ENCODE data around the gene TRUB2.
A peak's percentile ranks its signal among the peaks of the same experiment; 100 is the strongest.

TRUB2 gene, protein sequence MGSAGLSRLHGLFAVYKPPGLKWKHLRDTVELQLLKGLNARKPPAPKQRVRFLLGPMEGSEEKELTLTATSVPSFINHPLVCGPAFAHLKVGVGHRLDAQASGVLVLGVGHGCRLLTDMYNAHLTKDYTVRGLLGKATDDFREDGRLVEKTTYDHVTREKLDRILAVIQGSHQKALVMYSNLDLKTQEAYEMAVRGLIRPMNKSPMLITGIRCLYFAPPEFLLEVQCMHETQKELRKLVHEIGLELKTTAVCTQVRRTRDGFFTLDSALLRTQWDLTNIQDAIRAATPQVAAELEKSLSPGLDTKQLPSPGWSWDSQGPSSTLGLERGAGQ

GRCh38 chr9:128322404-128323211, at the start of gene TRUB2, which contains the start of gene COQ4:
TSS of gene TRUB2 (minus strand) at chr9:128322447. CDS start at chr9:128322408, 39 bp downstream.
TSS of gene COQ4 (plus strand) at chr9:128322839. CDS start at chr9:128322859, 20 bp downstream.
- peak; percentile 85 to 94 (median 87) for DNase-seq (ENCODE audit: low read depth in 3 of 3)

DNA sequence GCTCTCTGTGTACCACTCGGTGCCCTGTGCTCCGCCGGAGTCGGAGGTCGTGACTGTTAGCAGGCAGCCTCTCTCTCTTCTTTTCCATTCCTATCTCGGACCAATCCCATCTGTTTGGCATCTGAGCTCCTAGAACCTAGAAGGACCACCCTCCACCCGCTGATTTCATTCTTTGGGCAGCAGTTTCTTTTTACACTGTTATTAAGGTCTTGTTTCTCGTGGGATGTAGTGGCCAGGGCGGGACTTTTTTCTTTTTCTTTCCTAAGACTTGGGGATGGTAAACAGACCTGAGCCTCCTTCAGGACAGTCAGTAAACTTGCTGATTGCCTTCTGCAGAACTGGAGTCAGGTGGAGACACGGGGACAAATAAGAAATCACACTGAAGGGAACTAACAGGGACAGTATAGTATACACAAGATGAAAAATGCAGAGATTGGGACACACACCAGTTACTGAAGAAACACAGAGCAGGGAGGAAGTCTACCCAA, 49.4 kb upstream of the TRUB2 start:
- no peak for DNase-seq (ENCODE audit: low read depth in 3 of 3)

DNA sequence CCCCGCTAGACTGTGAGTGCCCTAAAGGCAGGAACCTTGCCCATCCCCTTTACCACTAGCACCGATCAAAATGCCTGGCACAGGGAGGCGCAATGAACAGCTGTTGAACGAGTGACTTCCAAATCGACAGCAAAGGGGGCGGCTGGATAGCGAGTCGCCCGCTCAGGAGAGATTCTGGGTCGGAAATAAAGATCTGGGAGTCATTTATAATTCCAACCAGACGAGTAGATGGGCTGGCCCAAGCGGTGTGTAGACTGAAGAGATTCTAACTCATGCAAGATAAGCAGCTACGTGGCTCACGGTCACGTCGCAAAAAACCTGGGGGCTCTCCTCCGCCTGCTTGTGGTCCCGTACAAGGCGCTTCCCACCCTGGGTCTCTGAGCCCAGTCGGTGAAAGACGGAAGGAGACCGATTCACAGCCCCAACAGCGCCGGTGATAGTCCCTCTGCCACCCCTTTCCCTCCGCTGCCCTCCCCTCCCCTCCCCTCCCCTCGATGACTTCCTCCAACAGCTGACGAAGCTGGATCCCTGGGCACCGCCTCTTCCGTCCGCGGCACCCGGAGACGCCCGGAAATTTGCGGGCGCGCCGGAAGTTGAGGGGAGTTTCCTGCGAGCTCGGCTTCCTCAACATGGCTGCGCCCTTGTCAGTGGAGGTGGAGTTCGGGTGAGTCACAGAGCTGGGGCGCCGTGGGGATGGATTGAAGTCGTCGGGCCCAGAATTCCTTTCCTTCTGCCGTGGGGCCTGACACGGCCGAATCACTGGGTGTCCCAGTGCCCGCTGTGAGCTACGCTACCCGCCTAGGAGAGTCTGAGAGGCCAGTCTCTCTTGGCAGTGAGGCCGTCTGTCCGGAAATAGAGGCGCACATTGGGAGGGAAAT, 48.7 kb upstream of the TRUB2 start, which contains the start of gene URM1:
Gene URM1, plus strand, starts transcription at position 623 of the 878 bp plus-strand sequence. Its CDS starts 7 bp downstream, at position 630.
- DNase-seq (ENCODE audit: low read depth in 3 of 3) = peak; percentile 89 to 93 (median 91)

- DNase-seq (ENCODE audit: low read depth in 3 of 3) = no peak
Observed at GRCh38 chr9:128370367-128370751, 48.1 kb upstream of the TRUB2 start.

- DNase-seq (ENCODE audit: low read depth in 3 of 3) = no peak
Observed at GRCh38 chr9:128369024-128369706, 46.9 kb upstream of the TRUB2 start.

GRCh38 chr9:128365525-128365924, 43.3 kb upstream of the TRUB2 start:
- DNase-seq (ENCODE audit: low read depth in 3 of 3) = no peak

DNA sequence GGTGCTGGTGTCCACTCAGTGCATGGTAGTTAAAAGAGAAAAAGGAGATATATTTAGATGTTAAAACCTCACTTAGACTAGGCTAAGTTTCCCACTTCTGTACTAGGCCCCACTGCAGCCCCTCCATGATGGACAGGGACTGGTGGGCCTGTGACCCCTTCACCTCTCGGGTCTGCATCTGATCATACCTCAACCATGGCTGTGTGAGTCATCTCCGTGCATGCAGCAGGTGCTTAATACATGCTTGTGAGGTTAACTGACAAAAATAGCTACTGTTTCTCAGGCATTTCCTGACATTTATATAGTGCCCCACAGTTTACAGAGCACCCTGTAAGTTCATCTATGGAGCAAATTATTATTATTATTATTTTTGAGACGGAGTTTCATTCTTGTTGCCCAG, 40.5 kb upstream of the TRUB2 start:
- DNase-seq (ENCODE audit: low read depth in 3 of 3) = no peak

GRCh38 chr9:128361986-128362646, 39.9 kb upstream of the TRUB2 start:
- peak; percentile 52 to 67 (median 55) for DNase-seq (ENCODE audit: low read depth in 3 of 3)

- no peak for DNase-seq (ENCODE audit: low read depth in 3 of 3)
Observed at GRCh38 chr9:128361296-128361985, 39.2 kb upstream of the TRUB2 start.

- no peak for DNase-seq (ENCODE audit: low read depth in 3 of 3)
Observed at GRCh38 chr9:128360826-128361225, 38.6 kb upstream of the TRUB2 start.

DNA sequence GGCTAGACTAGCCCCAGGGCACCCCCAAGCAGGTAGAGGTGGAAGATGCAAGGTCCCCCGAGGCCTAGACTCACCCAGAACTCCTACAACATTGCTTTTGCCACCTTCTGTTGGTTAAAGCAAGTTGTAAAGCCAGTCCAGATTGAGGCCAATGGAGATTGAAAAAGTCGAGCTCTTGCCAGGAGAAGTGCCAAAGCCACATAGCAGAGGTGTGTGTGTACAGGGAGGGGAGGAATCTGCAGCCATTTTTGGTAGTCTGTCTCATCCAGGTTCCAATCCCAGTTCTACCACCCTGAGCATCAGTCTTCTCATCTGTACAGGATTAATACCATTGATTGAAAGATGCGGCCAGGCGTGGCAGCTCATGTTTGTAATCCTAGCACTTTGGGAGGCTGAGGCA, 36.6 kb upstream of the TRUB2 start:
- no peak for DNase-seq (ENCODE audit: low read depth in 3 of 3)

GRCh38 chr9:128358090-128358489, 35.8 kb upstream of the TRUB2 start:
- no peak for DNase-seq (ENCODE audit: low read depth in 3 of 3)

DNA sequence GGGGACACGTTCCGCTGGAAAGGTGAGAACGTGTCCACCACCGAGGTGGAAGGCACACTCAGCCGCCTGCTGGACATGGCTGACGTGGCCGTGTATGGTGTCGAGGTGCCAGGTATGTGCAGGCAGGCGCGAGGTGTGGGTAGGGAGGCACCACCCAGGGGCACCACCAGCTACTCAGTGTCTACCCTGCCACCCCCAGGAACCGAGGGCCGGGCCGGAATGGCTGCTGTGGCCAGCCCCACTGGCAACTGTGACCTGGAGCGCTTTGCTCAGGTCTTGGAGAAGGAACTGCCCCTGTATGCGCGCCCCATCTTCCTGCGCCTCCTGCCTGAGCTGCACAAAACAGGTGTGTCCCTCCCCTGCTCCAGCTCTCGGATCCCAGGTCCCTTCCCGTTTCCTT, 33.2 kb upstream of the TRUB2 start:
- DNase-seq (ENCODE audit: low read depth in 3 of 3) = no peak

GRCh38 chr9:128349772-128350171, 27.5 kb upstream of the TRUB2 start:
- DNase-seq (ENCODE audit: low read depth in 3 of 3) = no peak

DNA sequence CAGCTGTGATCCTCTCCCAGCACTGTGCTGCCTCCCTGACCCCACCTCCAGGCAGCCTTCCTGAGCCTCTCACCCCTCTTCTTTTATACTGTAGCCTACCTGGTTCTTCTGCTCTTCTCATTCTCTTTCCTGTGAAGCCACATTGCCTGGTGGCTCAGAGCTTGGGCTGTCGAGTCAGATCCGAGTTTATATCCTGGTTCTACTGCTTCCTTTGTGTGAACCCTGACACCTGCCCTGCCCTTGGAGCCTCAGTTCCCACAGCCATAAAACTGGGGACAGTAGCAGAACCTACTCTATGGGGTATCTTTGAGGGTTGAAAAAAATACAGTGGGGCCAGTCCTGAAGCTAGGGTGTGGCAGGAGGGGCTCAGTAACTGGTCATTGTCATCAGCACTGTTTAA, 26.9 kb upstream of the TRUB2 start:
- DNase-seq (ENCODE audit: low read depth in 3 of 3) = no peak

DNA sequence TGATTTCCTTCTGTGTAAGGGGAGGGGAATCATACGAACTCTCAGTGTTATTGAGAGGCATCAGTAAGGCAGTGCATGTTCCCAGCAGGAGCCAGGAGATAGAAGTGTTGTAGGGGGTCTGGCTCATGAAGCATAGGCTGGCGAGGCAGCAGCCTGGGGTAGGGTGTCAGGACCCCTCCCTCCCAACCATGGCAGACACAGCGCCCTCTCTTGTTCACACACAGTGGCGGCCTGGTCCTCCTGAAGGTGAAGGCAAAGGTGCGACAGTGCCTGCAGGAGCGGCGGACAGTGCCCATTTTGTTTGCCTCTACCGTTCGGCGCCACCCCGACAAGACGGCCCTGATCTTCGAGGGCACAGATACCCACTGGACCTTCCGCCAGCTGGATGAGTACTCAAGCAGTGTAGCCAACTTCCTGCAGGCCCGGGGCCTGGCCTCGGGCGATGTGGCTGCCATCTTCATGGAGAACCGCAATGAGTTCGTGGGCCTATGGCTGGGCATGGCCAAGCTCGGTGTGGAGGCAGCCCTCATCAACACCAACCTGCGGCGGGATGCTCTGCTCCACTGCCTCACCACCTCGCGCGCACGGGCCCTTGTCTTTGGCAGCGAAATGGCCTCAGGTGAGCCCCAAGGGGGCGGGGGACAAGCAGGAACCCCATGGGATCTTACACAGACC, 22.8 kb upstream of the TRUB2 start:
- no peak for DNase-seq (ENCODE audit: low read depth in 3 of 3)

DNA sequence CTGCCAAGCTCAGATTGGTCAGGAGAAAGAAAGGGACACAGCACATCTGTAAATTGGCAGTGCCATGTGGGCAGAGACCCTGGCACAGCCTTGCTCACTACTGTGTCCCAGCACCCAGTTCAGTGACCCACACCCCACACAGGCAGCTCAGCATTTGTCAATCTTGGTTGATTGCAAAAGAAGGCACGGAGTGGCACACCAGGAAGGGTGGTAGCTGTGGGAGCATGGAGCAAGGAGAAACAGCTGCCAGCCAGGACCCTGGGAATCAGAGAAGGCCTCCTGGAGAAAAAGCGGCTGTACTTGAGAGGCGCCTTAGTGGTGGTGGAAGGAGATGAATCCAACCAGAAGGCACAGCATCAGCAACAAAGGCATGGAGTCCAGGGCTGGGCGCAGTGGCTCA, 21.6 kb upstream of the TRUB2 start:
- DNase-seq (ENCODE audit: low read depth in 3 of 3) = no peak

DNA sequence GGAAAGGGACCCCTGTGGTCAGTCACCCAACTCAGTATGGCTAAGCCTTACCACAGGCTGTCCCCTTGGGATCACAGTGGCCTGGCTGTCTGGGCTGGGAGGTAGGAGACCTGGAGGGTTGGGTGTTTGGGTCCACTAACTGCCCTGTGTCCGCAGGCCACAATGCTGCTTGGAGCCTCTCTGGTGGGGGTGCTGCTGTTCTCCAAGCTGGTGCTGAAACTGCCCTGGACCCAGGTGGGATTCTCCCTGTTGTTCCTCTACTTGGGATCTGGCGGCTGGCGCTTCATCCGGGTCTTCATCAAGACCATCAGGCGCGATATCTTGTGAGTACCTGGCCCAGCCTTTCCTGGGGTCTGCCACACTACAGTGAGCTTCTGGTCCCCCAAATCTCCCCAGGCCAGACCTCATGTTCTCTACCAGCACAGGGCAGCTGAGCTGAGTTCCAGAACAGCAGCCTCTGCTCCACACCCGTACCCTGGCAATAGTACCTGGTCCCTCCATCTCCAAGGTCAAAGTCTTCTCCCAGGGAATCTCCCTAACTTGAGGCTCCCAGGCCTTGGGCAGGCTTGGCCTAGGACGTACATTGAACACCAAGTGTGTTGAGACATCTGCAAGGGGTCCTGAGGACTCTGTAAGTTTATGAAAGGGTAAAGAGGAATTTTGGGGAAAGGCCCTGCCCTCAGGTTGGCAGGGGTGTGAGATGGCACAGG, 20.9 kb upstream of the TRUB2 start:
- no peak for DNase-seq (ENCODE audit: low read depth in 3 of 3)

DNA sequence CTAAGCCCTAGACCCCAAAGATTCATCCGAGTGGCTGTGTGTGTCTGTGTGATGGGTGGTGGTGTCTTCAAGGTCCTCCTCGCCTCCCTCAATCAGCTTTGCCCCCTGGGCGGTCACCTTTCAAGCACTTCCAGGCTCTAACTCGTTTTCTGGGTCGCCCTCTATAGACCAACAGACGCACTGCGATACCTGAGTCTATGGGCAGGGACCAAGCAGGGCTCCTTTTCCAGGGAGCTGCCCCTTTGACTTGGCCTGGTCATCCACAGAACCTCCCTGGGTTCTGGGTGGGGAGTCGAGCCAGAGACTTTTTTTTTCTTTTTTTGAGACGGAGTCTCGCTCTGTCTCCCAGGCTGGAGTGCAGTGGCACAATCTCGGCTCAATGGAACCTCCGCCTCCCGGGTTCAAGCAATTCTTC, 19.2 kb upstream of the TRUB2 start:
- peak; percentile 47 to 55 (median 51) for DNase-seq (ENCODE audit: low read depth in 3 of 3)
